ENCODE results near the gene ZC3H18.
A peak's percentile ranks its signal among the peaks of the same experiment; 100 is the strongest.

The ZC3H18 gene

DNA sequence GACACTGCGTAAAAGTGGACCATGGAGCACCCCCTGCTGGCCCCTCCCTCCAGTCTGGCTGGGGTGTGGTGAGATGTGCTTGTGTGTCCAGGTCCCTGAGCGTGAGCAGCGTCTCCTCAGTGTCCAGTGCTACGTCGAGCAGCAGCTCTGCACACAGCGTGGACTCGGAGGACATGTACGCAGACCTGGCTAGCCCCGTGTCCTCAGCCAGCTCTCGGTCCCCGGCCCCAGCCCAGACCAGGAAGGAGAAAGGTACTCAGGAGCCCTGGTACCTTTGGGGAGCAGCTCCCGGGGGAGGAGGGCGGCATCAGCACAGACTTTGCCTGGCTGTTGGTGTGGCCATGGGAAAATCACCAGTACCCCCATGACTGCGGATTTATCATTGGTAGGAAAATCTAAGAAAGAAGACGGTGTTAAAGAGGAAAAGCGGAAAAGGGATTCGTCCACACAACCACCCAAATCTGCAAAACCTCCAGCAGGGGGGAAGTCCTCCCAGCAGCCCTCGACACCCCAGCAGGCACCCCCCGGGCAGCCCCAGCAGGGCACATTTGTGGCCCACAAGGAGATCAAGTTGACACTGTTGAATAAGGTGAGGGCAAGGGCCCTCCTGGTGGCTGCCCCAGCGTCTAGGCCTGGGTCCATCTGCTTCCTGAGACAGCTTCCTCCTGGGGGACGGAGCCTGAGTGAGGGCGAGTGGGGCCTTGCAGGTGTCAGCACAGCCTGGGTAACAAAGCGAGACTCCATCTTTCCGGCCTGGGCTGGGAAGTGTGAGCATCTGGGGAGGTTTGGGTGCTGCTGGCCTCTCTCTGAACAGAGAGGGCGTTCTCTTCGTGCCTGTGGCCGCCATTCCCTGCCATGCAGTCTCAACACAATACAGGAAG, 57.6 kb downstream of the ZC3H18 start:
- no peak for DNase-seq

DNA sequence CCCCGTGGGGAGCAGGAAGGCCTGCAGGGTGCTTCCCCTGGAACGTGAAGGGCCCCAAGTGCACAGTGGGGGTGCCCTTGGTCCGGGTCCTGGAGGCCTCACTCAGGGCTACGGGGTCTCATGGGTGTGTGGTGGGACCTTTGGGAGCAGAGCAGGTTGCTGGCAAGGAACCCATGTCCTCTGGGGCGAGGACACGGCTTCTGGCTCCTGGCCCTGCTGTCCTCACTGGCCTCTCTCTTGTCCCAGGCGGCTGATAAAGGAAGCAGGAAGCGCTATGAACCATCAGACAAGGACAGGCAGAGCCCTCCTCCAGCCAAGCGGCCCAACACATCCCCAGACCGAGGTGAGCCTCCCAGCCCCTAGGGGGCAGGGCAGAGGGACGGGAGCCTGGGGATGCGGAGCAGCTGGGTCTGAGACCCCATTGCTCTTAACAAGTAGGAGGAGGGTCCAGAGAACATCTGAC, 58.3 kb downstream of the ZC3H18 start:
- no peak for DNase-seq

DNA sequence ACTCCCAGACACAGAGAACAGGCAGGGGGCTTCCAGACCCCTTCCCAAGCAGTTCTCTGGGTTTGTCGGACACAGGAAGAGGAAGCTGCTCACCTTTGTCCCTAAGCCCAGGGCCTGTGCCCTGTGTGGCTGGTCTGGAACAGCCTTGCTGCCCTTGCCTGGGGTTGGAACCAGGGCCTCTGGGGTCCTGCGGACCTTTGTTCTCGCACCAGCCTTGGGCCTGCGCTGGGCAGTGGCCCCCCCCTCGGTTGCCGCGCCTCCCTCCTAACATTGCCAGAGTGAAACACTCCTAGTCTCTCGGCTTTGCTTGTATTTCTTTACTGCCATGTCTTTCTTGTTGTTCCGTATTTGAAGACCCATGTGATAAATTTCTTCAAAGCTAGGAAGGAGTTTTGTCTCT, 59.6 kb downstream of the ZC3H18 start:
- no peak for DNase-seq

DNA sequence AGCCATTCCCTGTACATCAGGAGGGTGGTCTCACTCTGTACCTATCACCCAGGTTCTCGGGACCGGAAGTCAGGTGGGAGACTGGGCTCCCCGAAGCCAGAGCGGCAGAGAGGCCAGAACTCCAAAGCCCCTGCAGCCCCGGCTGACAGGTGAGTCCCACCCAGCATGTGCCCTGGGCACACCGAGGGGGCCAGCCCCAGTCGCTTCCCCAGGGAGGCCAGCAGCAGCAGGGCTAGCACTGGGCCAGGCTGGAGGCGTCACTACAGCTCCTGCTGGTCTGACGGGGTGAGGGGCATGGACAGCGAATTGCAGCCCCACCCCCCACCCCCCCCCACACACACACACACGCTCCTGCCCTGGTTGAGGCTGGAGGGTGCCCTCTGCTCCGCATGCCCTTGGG, 60.2 kb downstream of the ZC3H18 start:
- no peak for DNase-seq

DNA sequence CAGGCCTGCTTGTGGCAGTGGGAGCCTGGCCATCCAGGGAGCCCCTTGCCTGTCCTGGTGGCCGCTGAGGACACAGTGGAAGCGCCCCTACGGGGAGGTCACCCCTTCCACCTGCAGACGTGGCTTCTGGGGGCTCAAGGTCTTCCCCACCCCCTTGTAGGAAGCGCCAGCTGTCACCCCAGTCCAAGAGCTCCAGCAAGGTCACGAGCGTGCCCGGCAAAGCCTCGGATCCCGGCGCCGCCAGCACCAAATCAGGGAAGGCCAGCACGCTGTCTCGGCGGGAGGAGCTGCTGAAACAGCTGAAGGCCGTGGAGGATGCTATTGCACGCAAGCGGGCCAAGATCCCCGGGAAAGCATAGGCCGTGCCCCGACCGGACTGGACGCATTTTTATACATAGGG, 60.7 kb downstream of the ZC3H18 start:
- no peak for DNase-seq

DNA sequence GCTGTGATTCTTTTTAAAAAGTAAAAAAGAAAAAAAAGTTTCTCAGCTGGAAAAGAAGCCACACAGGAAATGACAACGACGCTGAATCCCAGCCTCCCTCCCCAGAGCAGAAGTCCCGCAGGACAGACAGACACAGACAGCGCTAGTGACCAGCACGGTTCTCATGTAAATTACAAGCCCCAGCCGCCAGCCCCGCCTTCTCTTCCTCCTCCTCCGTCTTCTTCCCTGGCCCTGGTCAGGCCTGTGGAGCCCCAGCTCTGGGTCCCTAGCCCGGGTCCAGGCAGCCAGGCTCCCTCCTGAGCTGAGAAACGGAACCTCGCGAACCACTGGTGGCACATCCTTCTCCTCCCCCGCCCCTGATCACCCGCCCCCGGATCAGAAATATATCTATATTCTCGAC, 61.2 kb downstream of the ZC3H18 start:
- no peak for DNase-seq

DNA sequence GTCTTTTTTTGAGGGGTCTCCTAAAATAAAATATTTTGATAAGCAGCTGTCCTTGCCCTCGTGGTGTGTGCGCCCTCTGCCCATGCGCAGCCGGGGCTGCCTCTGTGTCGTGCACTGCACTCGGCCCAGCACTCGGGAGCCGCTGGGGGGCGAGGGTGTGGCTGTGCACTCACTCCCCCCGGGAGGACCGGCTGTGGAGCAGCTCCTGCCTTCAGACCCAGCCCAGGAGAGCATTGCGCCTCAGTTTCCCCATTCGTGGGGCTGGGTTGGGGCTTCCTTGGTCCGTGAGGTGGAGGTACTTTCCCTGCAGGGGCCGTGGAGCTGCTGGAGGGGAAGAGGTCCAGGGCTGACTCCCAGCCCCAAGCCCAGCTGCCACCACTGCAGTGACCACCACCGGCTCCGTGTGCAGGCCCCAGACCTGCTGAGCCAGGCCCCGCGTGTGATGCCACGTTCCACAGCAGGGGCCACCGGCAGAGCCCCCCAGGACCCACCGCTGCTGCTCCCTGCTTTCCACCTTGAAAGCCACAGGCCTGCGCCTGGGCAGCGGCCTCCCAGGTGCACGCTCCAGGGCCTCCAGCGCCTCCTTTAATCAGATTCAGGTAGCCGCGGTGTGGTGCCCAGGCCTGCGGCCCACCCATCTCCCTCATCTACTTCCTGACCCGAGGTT, 61.9 kb downstream of the ZC3H18 start:
- DNase-seq, result no peak

DNA sequence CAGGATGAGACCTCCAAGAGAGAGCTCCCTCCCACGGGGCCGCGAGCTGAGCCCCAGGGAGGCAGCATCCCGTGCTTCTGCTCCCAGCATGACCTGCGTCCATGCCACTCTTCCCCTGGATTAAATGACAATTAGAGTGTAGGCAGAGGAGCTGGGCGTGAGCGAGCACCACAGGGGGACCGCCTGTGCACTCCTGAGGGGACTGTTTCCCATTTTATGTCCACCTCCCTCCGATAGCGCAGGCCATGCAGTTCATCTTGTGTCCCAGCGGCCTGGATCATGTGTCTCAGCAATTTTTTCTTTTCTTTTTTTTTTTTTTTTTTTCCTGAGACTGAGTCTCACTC, 62.4 kb downstream of the ZC3H18 start:
- no peak for DNase-seq

DNA sequence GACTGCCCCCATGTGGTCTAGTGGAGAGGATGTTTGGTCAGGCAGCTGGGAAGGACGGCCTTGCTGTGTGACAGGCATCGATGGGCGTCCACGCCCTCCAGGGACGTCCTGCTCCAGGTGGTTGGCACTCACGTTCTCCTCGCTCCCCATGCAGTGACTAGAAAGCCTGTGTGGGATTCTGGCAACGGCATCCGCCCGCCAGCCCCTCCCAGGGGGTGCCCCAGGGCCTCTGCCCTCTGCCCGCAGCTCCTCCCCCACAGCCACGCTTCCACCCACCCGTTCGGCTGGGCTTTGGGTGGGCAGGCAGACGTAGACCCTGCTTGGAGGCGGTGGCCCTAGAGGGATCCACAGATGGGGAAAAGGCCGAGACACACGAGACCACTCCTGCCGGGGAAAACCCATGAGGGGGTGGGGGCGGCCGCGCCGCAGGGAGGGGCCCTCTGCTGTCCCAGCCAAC, 63.5 kb downstream of the ZC3H18 start:
- peak; percentile 48 for DNase-seq

DNA sequence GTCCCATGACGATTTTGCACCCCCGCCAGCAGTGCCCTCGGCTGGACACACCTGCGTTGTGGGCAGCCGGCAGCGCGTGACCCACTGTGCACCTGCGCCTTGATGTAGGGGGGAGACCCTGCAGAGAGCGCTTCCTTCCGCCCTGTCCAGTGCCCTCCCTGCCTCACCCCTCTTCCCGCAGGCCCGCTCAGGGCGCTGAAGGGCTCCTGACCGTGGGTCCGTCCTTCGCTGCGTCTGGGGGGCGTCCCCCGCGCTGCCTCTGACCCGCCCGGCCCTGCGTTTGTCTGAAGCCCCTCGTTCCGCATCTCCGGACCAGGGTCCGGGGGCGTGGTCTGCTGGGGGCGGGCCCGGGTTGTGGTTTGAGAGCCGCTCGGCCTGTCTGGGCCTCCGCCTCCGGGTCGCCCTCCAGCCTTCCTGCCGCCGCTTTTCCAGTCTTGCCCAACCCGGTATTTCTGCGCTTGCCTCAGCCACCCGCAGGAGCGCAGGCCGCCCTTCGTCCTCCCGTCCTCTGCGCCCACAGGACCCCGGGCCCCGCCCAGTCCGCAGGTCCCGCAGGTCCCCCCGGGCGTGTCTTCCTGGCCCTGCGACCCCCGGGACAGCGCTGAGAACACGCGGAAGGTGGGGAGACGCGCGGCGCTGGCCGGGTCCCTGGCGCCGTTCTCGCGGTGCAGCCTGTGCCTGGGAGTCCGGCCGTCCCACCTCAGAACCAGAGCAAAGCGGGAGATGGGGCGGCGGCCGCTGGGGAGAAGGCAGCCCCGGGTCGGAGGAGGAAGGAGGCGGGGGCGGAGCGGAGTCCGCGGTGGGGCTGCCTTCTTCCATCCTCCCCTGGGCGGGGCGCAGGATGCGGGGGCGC, 64.2 kb downstream of the ZC3H18 start:
- peak; percentile 42 for DNase-seq

DNA sequence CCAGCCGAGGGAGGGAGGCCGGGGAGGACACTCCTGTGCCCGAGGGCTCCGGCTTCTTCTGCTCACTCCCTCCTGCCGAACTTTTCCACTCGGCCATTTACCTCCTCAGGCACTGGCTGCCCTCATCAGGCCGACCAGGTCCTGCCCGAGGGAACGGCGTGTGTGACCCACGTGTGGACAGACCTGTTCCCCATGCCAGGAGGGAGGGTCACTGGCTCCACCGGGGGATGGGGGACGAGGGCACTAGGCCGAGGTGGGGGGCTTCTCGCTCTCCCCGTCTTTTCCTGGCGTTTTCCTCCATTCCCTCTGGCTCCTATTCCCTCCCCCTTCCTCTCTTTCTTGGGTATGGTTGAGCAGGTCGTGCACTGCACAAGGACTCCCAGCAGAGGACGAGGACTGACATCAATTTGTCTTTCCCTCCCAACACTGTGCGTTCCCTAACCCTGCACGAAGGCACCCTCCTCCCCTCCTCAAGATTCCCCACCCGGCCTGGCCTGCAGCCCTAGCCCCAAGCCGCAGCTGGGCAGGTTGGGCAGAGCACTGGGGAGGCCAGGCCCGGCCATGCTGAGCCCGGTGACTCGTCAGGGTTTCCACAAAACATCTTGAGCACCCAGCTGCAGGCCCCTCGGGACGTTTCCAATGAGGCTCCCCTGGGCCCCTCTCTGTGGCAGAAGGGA, 64.9 kb downstream of the ZC3H18 start:
- no peak for DNase-seq

DNA sequence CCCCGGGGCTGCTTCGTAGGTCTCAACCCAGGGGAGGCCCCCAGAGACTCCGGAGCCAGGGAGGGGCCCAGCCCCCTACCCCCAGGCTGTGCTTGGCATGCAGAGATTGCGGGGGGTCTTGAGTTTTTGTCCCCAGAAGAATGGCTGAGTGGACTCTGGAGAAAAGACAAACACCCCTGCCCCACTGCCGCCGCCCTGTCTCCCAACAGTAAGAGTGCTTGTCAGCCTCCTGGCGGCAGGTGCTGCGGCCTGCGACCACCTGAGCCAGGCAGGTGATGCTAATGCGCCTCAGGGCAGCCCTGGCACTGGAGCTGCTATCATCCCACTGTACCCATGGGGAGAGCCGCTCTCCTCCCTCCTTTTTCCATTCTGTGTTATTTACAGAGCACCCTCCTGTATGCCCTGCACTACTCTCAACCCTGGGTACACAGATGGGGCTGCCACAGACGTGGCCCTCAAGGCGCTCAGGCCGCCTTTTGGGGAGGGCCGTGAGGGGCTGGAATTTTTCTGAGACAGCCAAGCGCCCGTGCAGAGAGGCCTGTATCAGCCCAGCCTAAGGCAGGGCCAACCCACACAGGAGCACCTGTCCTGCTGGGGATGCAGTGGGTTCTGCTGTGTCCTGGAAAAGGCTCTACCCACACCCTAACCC, 65.6 kb downstream of the ZC3H18 start:
- no peak for DNase-seq

DNA sequence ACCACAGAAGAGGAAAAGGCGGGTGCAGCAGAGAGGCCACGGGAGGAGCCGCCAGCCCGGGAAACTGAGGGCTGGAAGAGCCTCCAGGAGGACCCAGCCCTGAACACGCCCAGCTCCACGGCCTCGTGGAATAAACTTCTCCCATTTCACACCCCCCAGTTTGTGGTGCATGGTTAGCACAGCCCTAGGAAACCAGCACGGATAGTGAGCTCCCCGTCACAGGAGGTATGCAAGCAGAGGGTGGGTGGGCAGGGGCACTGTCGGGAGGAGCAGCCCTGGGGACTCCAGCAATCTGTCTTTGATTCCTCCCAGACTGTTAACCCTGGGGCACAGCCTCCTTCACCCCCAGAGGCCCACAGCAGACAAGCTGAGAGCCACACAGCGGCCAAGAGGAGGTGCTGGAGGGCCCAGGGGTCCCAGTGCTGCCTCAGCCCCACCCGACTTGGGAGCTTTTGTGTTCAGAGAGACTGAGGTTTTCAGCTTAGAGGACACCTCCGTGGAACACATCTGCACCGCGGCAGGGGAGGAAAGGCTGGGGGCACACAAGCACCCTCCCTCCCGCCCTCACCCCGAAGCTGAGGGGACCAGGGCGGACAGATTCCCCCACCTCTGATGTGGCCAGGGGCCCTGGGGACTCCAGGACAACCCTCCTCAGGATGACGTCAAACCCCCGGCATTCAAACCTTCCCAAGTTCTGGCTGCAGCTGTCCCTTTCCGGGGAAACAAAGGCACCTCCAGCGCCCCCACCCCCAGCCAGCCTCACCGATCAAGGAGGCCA, 66.5 kb downstream of the ZC3H18 start:
- DNase-seq, result no peak

DNA sequence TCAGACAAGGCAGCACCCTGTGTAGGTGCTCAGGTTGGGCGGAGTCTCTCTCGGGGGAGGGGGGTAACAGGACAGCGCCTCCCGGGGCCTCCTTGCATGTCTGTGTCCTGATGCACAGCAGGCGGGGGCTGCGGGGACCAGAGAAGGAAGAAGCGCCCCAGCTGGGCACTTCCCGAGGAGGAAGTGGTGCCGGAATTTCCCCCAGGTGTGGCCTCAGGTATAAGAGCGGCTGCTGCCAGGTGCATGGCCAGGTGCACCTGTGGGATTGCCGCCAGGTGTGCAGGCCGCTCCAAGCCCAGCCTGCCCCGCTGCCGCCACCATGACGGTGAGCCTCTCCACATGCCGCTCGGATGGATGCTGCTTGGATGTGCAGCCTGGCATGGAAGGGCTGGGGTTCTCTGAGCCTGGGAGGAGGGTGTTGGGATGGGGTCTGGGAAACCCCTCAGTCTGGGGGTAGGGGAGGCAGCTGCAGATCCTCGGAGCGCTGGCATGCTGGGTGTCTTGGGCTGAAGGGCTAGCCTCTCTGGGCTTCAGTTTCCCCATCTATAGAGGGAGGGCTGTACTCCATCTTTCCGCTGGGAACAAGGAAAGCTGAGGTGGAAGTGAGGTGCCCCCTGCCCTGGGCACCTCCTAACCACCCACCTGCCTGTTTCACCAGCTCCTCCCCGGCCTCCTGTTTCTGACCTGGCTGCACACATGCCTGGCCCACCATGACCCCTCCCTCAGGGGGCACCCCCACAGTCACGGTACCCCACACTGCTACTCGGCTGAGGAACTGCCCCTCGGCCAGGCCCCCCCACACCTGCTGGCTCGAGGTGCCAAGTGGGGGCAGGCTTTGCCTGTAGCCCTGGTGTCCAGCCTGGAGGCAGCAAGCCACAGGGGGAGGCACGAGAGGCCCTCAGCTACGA, 68.4 kb downstream of the ZC3H18 start, which contains the start of gene IL17C:
TSS of gene IL17C (plus strand) at position 250 of the 908 bp plus-strand sequence. CDS start at position 320, 70 bp downstream.
- no peak for DNase-seq

DNA sequence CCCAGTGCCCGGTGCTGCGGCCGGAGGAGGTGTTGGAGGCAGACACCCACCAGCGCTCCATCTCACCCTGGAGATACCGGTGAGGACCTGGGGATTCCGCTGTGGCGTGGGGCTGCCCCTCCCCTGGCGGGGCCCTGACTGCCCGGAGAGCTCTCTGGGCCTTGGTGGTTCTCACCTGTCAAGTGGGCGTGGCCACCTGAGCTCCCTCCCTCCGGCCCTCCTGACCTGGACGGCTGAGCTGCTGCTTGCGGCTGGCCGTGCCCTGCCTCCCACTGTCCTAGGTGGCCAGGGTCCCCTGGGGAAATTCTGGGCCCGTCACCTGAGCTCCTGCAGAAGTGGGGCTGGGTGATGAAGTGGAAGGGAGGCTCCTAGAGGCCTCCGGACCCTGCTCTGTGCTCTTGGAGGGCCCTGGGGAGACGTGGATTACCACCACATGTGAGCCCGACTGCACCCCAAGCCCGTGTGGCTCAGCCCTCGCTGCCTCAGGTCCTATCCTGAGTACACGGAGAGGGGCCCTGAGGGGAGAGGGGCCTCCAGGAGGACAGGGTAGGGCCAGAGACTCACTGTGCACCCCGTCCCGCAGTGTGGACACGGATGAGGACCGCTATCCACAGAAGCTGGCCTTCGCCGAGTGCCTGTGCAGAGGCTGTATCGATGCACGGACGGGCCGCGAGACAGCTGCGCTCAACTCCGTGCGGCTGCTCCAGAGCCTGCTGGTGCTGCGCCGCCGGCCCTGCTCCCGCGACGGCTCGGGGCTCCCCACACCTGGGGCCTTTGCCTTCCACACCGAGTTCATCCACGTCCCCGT, 69.2 kb downstream of the ZC3H18 start:
- no peak for DNase-seq

DNA sequence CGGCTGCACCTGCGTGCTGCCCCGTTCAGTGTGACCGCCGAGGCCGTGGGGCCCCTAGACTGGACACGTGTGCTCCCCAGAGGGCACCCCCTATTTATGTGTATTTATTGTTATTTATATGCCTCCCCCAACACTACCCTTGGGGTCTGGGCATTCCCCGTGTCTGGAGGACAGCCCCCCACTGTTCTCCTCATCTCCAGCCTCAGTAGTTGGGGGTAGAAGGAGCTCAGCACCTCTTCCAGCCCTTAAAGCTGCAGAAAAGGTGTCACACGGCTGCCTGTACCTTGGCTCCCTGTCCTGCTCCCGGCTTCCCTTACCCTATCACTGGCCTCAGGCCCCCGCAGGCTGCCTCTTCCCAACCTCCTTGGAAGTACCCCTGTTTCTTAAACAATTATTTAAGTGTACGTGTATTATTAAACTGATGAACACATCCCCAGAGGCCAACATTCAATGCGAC, 69.9 kb downstream of the ZC3H18 start:
- no peak for DNase-seq

DNA sequence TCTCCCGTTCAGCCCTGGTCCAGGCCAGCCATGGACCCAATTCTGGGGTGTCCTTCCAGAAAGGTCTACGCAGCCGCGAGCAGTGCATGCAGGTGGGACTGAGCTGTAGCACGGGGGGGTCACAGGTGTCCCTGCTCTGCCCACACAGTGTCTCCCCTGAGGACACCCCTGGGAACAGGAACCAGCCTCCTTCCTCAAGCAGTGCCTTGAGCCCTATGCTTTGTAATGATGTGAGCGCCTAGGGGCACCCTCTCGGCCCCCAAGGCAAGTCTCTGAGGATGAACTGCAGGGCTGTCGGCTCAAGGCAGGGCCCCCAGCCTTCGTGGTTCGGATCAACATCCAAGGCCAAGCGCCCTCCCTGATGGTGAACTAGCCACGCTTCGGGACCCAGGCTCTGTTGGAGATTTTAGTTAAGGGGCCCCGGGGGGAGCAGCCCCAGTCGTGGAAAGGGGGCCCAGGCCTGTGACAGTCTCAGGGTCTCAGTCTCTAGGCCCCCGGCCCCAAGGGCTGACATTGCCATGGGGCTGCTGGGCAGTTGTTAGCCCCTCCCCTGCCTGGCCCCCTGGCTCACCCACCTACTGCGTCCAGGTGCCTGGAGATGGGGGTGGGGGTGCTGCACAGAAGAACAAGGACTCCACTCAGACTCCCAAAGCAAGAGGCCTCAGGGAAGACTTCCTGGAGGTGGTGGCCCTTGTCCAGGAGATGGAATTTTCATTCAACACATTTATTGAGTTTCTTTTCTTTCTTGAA, 70.5 kb downstream of the ZC3H18 start:
- DNase-seq, result no peak

DNA sequence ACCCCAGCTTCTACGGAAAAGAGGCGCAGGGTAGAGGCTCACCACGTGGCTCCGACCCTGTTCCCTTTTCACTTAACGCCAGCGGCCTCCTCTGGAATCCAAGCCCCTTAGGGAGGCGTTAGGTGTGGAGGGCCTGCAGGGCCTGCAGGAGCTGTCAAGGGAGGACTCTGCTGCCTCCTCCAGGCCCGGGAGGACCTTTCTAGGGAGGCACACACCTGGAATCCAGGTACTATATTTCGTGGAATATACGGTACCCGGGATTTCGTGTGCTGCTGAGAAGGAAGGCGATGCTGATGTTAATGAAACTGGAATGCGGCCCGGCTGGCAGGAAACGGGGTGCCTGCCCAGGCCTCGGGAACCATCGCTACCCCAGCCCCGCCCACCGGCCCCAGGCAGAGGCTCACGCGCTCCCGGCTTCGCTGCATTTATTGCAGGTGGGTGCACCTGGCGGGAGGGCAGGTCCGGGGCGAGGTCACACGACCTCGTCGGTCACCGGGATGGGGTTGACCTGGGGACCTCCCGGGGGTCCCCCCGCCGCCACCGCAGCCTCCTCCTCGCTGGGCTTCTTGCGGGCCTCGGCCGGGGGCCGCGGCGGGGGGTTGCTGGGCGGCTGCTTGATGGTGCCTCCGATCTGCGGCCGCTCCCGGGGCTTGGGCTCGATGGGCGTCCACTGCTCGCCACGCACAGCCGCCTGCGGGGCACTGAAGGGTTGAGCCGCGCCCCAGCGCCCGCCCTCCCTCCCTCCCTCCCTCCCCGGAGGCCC, 72.9 kb downstream of the ZC3H18 start:
- DNase-seq, result no peak

Measured in stimulated activated CD4-positive, alpha-beta T cell treated with anti-CD3 and anti-CD28 coated beads, Interleukin-4, amount 100 ng/mL, for 24 hours (primary cell).